GM21737 (cell line): ENCODE data around the gene TAGLN3.

Source experiments
- ATAC-seq: cut with Tn5 transposase; IDR thresholded peaks from one replicate; pipeline ENCODE4 v1.9.1; 2021; ENCODE audit warnings: mild to moderate bottlenecking, moderate library complexity; ENCODE audit not compliant: unreplicated experiment

Gene TAGLN3

GRCh38 chr3:111976254-111976653 lies 22.5 kb upstream of the TAGLN3 start:
- no peak for ATAC-seq

- peak; percentile 97 for ATAC-seq
Observed at GRCh38 chr3:111978583-111979433, 19.9 kb upstream of the TAGLN3 start, which contains the start of gene ABHD10. TSS of gene ABHD10 (plus strand) at chr3:111979026. CDS start at chr3:111979062, 36 bp downstream.

- ATAC-seq = peak; percentile 29
Observed at GRCh38 chr3:111979434-111980038, 19.2 kb upstream of the TAGLN3 start.

DNA sequence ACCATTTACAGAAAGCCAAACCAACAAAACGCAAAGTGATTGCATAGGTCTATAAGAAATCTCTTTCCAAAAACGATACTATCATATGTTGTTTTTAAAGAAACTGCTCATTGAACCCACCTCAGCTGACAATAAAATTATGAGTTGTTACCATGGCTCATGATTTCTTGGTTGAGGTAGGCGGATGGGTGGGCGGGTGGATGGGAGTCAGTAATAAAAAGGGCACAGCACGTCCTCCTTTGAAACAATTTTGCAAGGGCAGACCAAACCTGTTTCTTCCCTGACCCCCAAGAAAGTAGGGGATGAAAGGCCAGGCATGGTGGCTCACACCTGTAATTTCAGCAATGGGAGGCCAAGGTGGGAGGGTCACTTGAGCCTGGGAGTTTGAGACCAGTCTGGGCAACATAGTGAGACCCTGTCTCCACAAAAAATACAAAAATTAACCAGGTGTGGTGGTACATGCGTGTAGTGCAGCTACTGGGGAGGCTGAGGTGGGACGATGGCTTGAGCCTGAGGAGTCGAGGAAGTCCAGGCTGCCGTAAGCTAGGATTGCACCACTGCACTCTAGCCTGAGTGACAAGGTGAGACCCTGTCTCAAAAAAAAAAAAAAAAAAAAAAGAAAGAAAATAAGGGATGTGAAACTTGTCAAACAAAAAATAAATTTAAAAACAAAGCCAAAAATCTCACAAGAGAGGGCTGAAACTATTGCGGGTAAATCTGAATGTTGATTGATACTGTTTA lies 17.8 kb upstream of the TAGLN3 start:
- no peak for ATAC-seq

DNA sequence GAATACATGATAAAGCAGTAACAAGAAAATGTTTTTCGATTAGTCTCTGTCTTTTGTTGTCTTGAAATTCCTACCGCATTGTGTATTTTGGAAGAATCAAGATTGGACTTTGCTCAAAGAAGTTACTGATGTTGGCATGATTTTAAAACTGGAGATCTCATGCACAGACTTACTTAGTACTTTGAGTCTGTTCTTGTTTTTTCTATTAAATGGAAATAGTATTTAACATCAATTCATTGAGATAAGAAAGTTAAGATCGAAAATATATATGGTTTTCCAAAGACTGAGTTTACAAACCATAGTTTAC lies 17.3 kb upstream of the TAGLN3 start:
- ATAC-seq = no peak

GRCh38 chr3:111984636-111985298 lies 14.0 kb upstream of the TAGLN3 start:
- no peak for ATAC-seq

GRCh38 chr3:111986800-111987199 lies 11.9 kb upstream of the TAGLN3 start:
- no peak for ATAC-seq

- ATAC-seq = peak; percentile 76
Observed at GRCh38 chr3:111989061-111989678, 9.6 kb upstream of the TAGLN3 start.

- ATAC-seq = no peak
Observed at GRCh38 chr3:111993038-111993437, 5.7 kb upstream of the TAGLN3 start.

DNA sequence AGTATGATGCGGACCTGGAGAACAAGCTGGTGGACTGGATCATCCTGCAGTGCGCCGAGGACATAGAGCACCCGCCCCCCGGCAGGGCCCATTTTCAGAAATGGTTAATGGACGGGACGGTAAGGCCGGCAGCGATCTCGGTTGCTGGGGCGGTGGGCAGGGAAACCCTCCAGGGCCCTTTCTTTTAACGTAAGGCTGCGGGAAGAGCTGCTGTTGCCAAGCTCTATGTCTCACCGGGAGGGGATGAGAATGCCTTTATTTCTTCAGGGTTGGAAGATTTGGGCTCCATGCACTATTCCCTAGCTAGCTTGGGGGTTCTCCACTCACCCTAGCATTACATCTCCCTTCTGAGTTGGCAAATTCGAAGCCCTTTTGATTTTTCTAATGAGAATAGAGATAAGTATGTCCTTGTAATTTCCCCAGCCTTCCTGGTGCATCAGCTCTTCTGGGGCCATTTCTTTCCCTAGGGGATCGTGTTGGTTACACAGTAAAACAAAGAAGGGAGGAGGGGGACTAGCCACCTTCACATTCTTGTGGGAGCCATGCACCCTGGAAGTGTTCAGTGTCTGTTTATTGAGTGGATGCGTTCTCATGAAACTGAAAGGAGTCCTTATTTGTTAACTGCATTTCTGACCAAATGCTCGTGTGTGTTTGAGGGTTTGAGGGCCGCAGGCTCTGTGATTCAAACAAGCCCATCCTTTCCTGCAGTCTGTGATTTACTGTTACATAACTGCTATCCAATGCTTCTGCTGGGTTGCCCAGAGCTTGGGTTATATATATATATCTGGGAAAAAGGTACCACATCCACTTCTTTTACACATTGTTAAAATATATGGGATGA lies 982 bp downstream of the TAGLN3 start:
- ATAC-seq = no peak

GRCh38 chr3:112000367-112000771 lies 1.6 kb downstream of the TAGLN3 start:
- ATAC-seq = no peak

- ATAC-seq = no peak
Observed at GRCh38 chr3:112000966-112001365, 2.2 kb downstream of the TAGLN3 start.

GRCh38 chr3:112001526-112001925 lies 2.8 kb downstream of the TAGLN3 start:
- no peak for ATAC-seq

DNA sequence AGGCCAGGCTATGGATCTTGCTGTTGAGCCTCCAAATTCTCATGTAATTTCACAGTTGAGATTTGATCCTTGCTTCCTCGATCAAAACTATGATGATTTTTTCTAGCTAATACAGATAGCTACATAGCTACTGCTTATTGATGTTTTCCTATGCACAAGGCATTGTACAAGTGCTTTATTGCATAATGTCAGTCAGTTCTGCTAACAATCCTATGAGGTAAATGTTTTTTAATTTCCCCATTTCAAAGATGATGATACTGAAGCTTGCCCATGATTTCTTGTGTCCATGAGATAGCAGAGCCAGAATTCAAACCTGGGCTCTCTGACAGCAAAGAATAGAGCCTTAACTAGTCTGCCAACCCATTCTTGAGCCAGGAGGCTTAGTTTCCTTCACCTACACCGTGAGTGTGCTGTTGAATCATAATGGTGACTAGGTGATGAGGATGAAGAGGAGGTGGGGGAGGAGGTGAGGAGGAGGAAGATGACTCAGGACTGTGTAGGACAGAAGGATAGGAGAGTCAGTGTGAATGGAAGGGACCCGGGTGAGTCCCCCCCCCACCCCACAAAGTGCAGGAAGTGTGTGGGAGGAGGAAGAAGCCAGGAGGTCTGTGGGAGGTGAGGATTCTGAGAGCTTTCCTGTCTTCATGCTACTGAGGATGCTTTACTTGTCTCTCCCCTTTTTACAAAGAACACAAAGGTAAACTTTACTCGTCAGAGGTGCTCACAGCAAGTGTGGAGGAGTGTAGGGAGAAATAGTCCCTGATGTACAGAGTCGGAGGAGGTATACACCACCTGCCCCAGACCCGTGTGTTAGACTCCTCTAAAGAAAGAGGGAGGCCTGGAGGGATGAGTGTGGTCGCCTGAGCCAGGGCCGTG lies 3.6 kb downstream of the TAGLN3 start:
- ATAC-seq = no peak

GRCh38 chr3:112003321-112004080 lies 4.8 kb downstream of the TAGLN3 start:
- no peak for ATAC-seq

DNA sequence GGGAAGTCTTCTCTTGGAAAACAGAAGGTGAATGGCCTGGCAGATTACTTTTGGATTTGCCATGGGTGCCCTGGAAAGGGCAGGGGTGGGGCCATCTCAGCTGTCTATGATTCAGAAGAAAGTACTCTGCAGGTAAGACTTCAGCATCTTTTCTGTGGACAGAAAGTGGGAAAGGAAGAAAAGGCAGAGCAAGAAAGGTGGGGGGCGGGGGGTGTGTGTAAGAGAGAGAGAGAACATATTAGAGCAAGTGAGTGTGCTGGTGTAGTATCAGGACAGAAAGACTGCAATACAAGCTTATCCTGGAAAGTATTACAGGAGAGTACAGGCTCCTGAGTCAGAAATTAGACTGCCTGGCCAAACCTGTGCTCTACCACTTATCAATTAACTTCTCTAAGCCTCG lies 5.5 kb downstream of the TAGLN3 start:
- no peak for ATAC-seq

DNA sequence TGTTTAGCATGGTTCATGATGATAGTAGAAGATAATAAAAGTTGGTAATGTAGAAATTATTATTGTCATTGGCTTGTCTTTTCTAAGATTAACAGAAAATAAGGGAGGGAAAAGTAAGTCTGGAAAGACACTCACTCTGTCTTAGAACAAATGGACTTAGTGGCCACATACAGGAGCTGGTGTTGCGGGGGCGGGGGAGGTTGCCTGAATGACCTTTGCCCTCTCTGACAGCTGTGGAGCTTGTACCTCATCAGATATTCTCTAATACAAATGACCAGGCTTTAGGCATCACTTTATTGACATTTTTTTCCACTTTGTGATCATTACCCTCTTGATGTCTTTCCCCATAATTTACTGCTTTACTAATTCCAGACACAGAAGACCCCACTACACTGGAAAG lies 5.9 kb downstream of the TAGLN3 start:
- no peak for ATAC-seq

GRCh38 chr3:112005091-112005672 lies 6.5 kb downstream of the TAGLN3 start:
- no peak for ATAC-seq
